Spleen (tissue), 11 donors: ENCODE results near the gene STARD3NL. TPM values are rescaled to one million over a fixed set of nuclear protein-coding genes. Genes with fewer than 3 reads are reported as not detected.
A peak's percentile ranks its signal among the peaks of the same experiment; 100 is the strongest.

Source experiments
- DNase-seq: peaks from one replicate; pipeline ENCODE4 v3.0.0-alpha.2; 2020
- H3K27ac ChIP-seq, 8 donors: fragments of 200-600 bp; sonication (generic) in 7 of 8; 1 replicate in 4 of 8; 2 replicates in 4 of 8; pipeline versions ENCODE4 v1.5.0 to v1.8.0; 2016 to 2021; ENCODE audit warnings: inconsistent platforms in 4 of 8, mild to moderate bottlenecking in 4 of 8, moderate library complexity in 1 of 8
- H3K27me3 ChIP-seq, 7 donors: fragments of 200-600 bp; sonication (generic) in 6 of 7; replicated peaks in 1 of 7; 1 replicate in 4 of 7; 2 replicates in 3 of 7; pipeline versions ENCODE4 v1.5.0 to v1.8.0; 2016 to 2021; ENCODE audit warnings: inconsistent platforms in 3 of 7, mild to moderate bottlenecking in 1 of 7
- H3K36me3 ChIP-seq, 6 donors: fragments of 200-600 bp; sonication (generic) in 5 of 6; 1 replicate in 4 of 6; 2 replicates in 2 of 6; pipeline versions ENCODE4 v1.5.0 to v1.8.0; 2016 to 2021; ENCODE audit warnings: inconsistent platforms in 2 of 6
- H3K4me1 ChIP-seq, 6 donors: fragments of 200-600 bp; sonication (generic) in 5 of 6; 1 replicate in 3 of 6; 2 replicates in 3 of 6; pipeline versions ENCODE4 v1.5.0 to v1.8.0; 2016 to 2021; ENCODE audit warnings: inconsistent platforms in 3 of 6
- H3K4me3 ChIP-seq, 8 donors: fragments of 200-600 bp; sonication (generic) in 7 of 8; 1 replicate in 4 of 8; 2 replicates in 4 of 8; pipeline versions ENCODE4 v1.5.0 to v1.8.0; 2016 to 2021; ENCODE audit warnings: inconsistent platforms in 4 of 8, mild to moderate bottlenecking in 4 of 8, moderate library complexity in 2 of 8
- H3K9me3 ChIP-seq, 8 donors: fragments of 200-600 bp; sonication (generic) in 7 of 8; 1 replicate in 4 of 8; 2 replicates in 4 of 8; pipeline versions ENCODE4 v1.5.0 to v1.8.0; 2016 to 2021; ENCODE audit warnings: inconsistent platforms in 4 of 8
- POLR2A ChIP-seq, 3 donors: fragments of 450-650 bp; IDR thresholded peaks; one replicate each; pipeline ENCODE4 v1.5.1; 2017; ENCODE audit warnings: antibody characterized with exemption in 3 of 3, mild to moderate bottlenecking in 1 of 3
- POLR2AphosphoS5 ChIP-seq, 3 donors: sonication (generic); formaldehyde crosslinking; IDR thresholded peaks; one replicate each; pipeline ENCODE4 v1.5.1; 2017; ENCODE audit warnings: antibody characterized with exemption in 3 of 3
- WGBS, 5 donors: extraction: QIAGEN DNeasy Blood & Tissue Kit in 3 of 5; methylation state at CpG; one replicate each; pipeline versions ENCODE4 v1.1.5 to v1.1.7; 2013 to 2018; 5-methylcytosine and 5-hydroxymethylcytosine counted together
- intact Hi-C: fragments of 100-400 bp; cut with DNase I; formaldehyde crosslinking; loops from one replicate; pipeline ENCODE4 v1.15.0; 2023; ENCODE audit warnings: low total_unique reads
- polyA plus RNA-seq, 3 donors: library from polyadenylated mRNA; stranded (reverse); fragments of 200-250 nt; gene quantifications; one replicate each; pipeline ENCODE4 v1.2.1, GENCODE V29; 2013
- total RNA-seq, 7 donors: library from RNA; depleted of rRNA in 3 of 7; stranded (reverse); fragments of >200 nt in 3 of 7; fragmentation: NEBNext Ultra II Directional in 4 of 7; extraction: Animal tissue kit (Norgen Biotek cat#: 25700) in 4 of 7; gene quantifications; one replicate each; pipeline versions ENCODE4 v1.1.0 to v1.2.1, GENCODE V29; 2016 to 2021
- TF ChIP-seq, protein P1 (sequence below), 11 experiments: fragments of 200-600 bp in 7 of 11; fragments of 450-650 bp in 4 of 11; sonication (generic) in 4 of 11; IDR thresholded peaks in 8 of 11; conservative IDR thresholded peaks in 3 of 11; 1 replicate in 7 of 11; 2 replicates in 4 of 11; pipeline versions ENCODE4 v1.4.0 to v1.8.0; 2016 to 2021; ENCODE audit warnings: antibody characterized with exemption in 11 of 11, inconsistent platforms in 4 of 11, mild to moderate bottlenecking in 1 of 11
- donor health status: healthy with polysubstance abuse.
- donor health status: DM: no; HTN: no; CAD: no; lungs with moderate emphysema.
- donor health status: DM: no; HTN: no; CAD: no.
- donor health status: Bipolar disorder and iron deficiency.
- donor health status: healthy.
- donor health status: DM: no; HTN: no; CAD: no.
- donor health status: DM: yes; HTN: yes; CAD: no.

Gene STARD3NL
- total and polyA plus RNA-seq, 10 donors, result 19.8 to 50.2 (median 36.7) TPM

DNA sequence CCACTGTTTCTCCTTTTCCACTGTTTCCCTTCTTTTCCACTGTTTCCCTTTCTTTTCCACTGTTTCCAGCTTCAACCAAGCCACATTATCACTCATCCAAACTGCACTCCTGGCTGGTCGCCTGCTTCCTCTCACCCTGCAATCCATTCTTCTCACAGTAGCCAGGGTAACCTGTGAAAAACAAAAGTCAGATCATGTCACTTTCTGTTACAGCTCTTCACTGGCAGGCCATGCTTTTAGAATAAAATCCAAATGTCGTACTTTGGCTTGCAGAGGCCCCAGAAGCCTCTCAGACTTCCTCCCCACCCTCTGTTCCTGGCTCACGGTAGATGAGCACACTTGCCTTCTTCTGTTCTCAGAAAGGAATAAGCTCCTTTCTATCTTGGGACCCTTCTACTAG is 33.9 kb downstream of the STARD3NL start:
- Histone ChIP-seq H3K36me3 (peaks cover 0 to 90% (median 14%) of the 10 kb centered on the region in 6 donors), H3K27ac (no peak overlapping the region), H3K4me3 (no peak overlapping the region), H3K27me3 (no peaks in the 10 kb centered on the region), H3K4me1 (peaks cover 3 to 36% (median 18%) of the 10 kb centered on the region in 6 donors), H3K9me3 (no peaks in the 10 kb centered on the region)
- intact Hi-C loops, result loop anchor here (10.0 kb wide), 1 partner anchor 163 kb away; no protein-coding TSS in a partner anchor
- no peak for DNase-seq
- TF ChIP-seq POLR2AphosphoS5 (IDR thresholded peaks at IDR 0.05) (no peak), POLR2A (IDR thresholded peaks at IDR 0.05) (no peak)
- TF ChIP-seq, protein P1, sequence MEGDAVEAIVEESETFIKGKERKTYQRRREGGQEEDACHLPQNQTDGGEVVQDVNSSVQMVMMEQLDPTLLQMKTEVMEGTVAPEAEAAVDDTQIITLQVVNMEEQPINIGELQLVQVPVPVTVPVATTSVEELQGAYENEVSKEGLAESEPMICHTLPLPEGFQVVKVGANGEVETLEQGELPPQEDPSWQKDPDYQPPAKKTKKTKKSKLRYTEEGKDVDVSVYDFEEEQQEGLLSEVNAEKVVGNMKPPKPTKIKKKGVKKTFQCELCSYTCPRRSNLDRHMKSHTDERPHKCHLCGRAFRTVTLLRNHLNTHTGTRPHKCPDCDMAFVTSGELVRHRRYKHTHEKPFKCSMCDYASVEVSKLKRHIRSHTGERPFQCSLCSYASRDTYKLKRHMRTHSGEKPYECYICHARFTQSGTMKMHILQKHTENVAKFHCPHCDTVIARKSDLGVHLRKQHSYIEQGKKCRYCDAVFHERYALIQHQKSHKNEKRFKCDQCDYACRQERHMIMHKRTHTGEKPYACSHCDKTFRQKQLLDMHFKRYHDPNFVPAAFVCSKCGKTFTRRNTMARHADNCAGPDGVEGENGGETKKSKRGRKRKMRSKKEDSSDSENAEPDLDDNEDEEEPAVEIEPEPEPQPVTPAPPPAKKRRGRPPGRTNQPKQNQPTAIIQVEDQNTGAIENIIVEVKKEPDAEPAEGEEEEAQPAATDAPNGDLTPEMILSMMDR (IDR thresholded peaks at IDR 0.05 in 8 of 11, conservative IDR thresholded peaks at IDR 0.05 in 3 of 11), result no peak
- 52 to 68% (median 63%) methylated on average over 3 of the region's 3 CpGs for WGBS, 5 donors

- intact Hi-C loops, result loop anchor here (10.0 kb wide), 1 partner anchor 160 kb away; no protein-coding TSS in a partner anchor
- no peak for DNase-seq
Observed at GRCh38 chr7:38215115-38215514, 37.1 kb downstream of the STARD3NL start.

DNA sequence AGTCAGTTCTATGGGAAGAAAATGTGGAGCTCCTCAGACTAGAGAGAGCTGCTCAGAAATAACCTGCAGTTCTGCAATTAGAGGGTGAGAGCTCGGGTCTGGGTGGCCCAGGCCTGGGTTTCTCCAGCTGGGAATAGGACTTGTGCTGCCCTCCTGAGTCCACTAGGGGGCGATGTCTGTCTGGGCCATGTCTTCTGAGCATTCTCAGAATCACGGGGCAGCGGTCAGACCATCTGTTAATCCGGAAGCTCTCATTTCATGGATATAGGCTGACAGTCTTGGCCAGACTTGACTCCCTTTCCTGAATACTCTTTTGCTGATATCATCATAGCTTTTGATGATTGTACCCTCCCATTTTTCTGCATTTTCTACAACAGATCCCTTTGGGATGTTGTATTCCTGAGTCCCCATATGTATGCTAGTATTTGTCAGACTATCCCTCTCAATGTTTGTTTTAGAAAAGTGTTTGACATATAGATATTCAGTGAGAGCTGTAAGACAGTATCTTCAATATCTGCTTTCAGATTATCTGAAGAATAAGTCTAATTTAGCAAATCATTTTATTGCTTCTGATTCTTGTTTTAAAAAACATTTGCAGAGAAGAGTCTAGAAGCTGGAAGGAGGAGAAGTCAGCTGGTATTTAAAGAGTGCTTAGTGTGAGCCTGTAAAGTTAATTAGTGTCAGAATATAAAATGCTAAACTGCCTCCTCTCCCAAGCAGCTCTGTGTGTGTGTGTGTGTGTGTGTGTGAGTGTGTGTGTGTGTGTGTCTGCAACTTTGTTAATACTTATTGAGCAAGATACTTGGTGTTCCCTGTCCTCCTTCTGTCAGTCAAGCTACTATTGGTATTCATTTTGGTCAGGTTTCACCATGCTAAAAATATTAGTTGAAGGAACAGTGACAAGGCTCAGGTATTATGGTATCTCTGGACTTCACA is 38.0 kb downstream of the STARD3NL start:
- TF ChIP-seq POLR2A (IDR thresholded peaks at IDR 0.05) (no peak), POLR2AphosphoS5 (IDR thresholded peaks at IDR 0.05) (peak in 1 of 3 donors; percentile 74)
- TF ChIP-seq, protein P1 (IDR thresholded peaks at IDR 0.05 in 8 of 11, conservative IDR thresholded peaks at IDR 0.05 in 3 of 11), result peak; percentile 92 to 98 (median 94)
- Histone ChIP-seq H3K27ac (peak overlapping the region; percentile 20 to 79 (median 71)), H3K4me1 (peaks cover 3 to 67% (median 22%) of the 10 kb centered on the region in 6 donors), H3K4me3 (no peak overlapping the region), H3K27me3 (no peaks in the 10 kb centered on the region), H3K9me3 (no peaks in the 10 kb centered on the region), H3K36me3 (peaks cover 0 to 90% (median 29%) of the 10 kb centered on the region in 6 donors)
- DNase-seq, result peak; percentile 92
- WGBS, 5 donors, result 0 to 4% (median 1%) methylated on average over 5 of the region's 5 CpGs
- intact Hi-C loops, result loop anchor here (10.0 kb wide), 1 partner anchor 159 kb away; no protein-coding TSS in a partner anchor

More at GRCh38 chr7:38215115-38215514, 37.1 kb downstream of the STARD3NL start:
- 50 to 73% (median 60%) methylated on average over 1 of the region's 1 CpG for WGBS, 5 donors
- H3K4me1 ChIP-seq, result peaks cover 3 to 62% (median 22%) of the 10 kb centered on the region in 6 donors
- peaks cover 0 to 90% (median 28%) of the 10 kb centered on the region in 6 donors for H3K36me3 ChIP-seq
- H3K27ac ChIP-seq, result peak overlapping the region in 7 of 8 donors; percentile 20 to 79 (median 65)
- H3K4me3 ChIP-seq, result no peak overlapping the region
- no peak for TF ChIP-seq POLR2AphosphoS5 (IDR thresholded peaks at IDR 0.05)
- TF ChIP-seq, protein P1 (IDR thresholded peaks at IDR 0.05 in 8 of 11, conservative IDR thresholded peaks at IDR 0.05 in 3 of 11), result no peak
- TF ChIP-seq POLR2A (IDR thresholded peaks at IDR 0.05), result no peak
- no peaks in the 10 kb centered on the region for H3K9me3 ChIP-seq
- no peaks in the 10 kb centered on the region for H3K27me3 ChIP-seq
